Measurements from ENCODE around the gene COX7A2L. TPM values are rescaled to one million over a fixed set of nuclear protein-coding genes. Genes with fewer than 3 reads are reported as not detected.

Gene COX7A2L
- total RNA-seq, 4 donors from 2014 or later, result 85.3 to 131 (median 113) TPM

DNA sequence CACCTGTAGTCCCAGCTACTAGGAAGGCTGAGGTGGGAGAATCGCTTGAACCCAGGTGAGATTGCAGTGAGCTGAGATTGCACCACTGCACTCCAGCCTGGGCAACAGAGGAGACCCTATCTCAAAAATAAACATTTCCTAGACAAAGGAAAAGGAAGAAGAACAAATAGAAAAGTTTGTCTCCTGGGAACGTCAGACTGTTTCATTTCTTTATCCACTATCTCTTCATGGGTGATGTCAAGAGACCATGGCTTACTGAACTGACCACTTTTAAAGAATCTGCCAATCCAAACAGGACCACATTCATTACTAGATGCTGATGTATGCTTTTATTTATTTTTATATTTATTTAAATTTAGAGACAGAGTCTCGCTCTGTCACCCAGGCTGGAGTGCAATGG, 26.8 kb downstream of the COX7A2L start:
- Histone ChIP-seq H3K27me3 (no peaks in the 10 kb centered on the region), H3K4me3 (no peak overlapping the region), H3K4me1 (no peaks in the 10 kb centered on the region), H3K27ac (no peak overlapping the region), H3K36me3 (peaks cover 0 to 94% of the 10 kb centered on the region in 2 donors), H3K9me3 (no peaks in the 10 kb centered on the region)
- 74 to 87% methylated on average over 2 to 3 of the region's 3 CpGs for WGBS, 2 donors (ENCODE audit: low coverage in 1 of 2)
- TF ChIP-seq POLR2AphosphoS5 (IDR thresholded peaks at IDR 0.05), result no peak
- TF ChIP-seq, protein P1, sequence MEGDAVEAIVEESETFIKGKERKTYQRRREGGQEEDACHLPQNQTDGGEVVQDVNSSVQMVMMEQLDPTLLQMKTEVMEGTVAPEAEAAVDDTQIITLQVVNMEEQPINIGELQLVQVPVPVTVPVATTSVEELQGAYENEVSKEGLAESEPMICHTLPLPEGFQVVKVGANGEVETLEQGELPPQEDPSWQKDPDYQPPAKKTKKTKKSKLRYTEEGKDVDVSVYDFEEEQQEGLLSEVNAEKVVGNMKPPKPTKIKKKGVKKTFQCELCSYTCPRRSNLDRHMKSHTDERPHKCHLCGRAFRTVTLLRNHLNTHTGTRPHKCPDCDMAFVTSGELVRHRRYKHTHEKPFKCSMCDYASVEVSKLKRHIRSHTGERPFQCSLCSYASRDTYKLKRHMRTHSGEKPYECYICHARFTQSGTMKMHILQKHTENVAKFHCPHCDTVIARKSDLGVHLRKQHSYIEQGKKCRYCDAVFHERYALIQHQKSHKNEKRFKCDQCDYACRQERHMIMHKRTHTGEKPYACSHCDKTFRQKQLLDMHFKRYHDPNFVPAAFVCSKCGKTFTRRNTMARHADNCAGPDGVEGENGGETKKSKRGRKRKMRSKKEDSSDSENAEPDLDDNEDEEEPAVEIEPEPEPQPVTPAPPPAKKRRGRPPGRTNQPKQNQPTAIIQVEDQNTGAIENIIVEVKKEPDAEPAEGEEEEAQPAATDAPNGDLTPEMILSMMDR (IDR thresholded peaks at IDR 0.05), result no peak
- TF ChIP-seq EP300 (IDR thresholded peaks at IDR 0.05), result no peak
- no peak for TF ChIP-seq POLR2A (IDR thresholded peaks at IDR 0.05)
- ATAC-seq, result no peak

DNA sequence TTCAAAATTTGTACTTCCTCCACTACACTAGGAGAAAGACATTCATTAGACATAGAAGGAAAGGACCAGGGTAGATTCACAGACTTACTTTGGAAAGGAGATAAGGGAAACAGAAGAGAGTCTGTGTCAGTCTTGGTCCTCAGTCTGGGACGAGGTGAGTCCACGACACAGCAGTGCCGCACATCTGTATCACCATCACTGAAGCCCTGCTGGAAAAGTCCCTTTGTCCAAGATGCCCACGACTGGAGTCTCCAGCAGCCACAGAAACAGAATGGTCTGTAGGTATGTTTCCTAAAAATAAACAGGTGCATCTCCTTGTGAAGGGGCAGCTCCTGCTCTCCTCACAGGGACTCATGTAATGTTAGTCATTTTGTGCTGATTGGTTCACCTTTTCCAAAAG, 27.4 kb downstream of the COX7A2L start:
- 88 to 100% methylated on average over 1 to 4 of the region's 4 CpGs for WGBS, 2 donors (ENCODE audit: low coverage in 1 of 2)
- no peak for ATAC-seq
- Histone ChIP-seq H3K27me3 (no peaks in the 10 kb centered on the region), H3K9me3 (no peaks in the 10 kb centered on the region), H3K36me3 (peaks cover 0 to 93% of the 10 kb centered on the region in 2 donors), H3K4me3 (no peak overlapping the region), H3K4me1 (no peaks in the 10 kb centered on the region), H3K27ac (no peak overlapping the region)
- TF ChIP-seq, protein P1 (IDR thresholded peaks at IDR 0.05), result no peak
- no peak for TF ChIP-seq POLR2AphosphoS5 (IDR thresholded peaks at IDR 0.05)
- no peak for TF ChIP-seq POLR2A (IDR thresholded peaks at IDR 0.05)
- no peak for TF ChIP-seq EP300 (IDR thresholded peaks at IDR 0.05)

DNA sequence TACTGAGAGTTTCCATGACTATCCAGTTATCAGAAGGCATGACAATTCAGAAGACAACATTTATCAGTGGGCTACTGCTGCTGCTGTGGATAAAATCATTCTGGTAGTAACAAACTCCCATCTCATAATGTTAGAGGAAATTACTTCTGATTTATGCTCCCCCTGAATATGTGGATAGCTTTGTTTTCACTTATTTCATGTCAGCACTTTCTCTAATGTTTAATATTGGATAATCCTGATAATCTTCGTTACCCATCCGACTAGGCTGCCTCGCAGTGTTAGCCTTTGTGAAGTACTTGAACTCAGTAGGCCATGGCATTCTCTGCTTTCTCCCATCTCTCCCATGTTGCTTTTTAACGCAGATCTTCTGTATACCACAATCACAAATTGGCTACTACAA, 28.4 kb downstream of the COX7A2L start:
- no peak for TF ChIP-seq POLR2A (IDR thresholded peaks at IDR 0.05)
- Histone ChIP-seq H3K36me3 (peaks cover 0 to 83% of the 10 kb centered on the region in 2 donors), H3K27ac (no peak overlapping the region), H3K27me3 (no peaks in the 10 kb centered on the region), H3K9me3 (no peaks in the 10 kb centered on the region), H3K4me3 (no peak overlapping the region), H3K4me1 (no peaks in the 10 kb centered on the region)
- WGBS, 2 donors (ENCODE audit: low coverage in 1 of 2), result 90 to 92% methylated on average over 4 of the region's 4 CpGs
- ATAC-seq, result no peak

DNA sequence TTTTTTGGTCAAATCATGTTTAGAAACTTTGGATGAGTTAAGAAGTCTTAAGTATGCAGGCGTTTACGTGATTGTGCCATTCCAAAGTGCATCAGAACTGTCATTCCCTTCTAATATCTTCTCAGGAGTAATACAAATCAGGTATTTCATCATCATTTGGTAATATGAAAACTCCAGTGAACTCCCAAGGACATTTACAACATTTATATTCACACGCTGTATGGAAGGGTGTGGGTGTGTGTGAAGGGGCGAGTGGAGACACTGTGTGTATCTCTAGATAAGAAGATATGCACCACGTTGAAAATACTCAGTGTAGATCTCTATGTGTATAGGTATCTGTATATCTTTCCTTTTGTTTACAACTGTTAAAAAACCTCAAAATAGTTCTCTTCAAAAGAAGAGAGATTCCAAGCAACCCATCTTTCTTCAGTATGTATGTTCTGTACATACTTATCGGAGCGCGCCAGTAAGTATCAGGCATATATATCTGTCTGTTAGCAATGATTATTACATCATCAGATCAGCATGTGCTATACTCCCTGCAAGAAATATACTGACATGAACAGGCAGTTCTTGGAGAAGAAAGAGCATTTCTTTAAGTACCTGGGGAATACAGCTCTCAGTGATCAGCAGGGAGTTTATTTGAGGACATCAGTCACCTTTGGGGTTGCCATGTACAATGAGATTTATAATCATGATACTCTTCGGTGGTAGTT, 29.3 kb downstream of the COX7A2L start:
- WGBS, 2 donors (ENCODE audit: low coverage in 1 of 2), result 80% methylated on average over 7 to 9 of the region's 9 CpGs

DNA sequence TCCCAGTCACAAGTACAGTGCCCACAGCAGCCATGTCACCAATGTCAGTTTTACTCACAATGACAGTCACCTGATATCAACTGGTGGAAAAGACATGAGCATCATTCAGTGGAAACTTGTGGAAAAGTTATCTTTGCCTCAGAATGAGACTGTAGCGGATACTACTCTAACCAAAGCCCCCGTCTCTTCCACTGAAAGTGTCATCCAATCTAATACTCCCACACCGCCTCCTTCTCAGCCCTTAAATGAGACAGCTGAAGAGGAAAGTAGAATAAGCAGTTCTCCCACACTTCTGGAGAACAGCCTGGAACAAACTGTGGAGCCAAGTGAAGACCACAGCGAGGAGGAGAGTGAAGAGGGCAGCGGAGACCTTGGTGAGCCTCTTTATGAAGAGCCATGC, 31.3 kb downstream of the COX7A2L start:
- no peaks in the 10 kb centered on the region for H3K27me3 ChIP-seq
- 93 to 95% methylated on average over 3 to 5 of the region's 5 CpGs for WGBS, 2 donors (ENCODE audit: low coverage in 1 of 2)
- peaks cover 0 to 76% of the 10 kb centered on the region in 2 donors for H3K36me3 ChIP-seq
- H3K27ac ChIP-seq, result no peak overlapping the region
- no peaks in the 10 kb centered on the region for H3K4me1 ChIP-seq
- no peak overlapping the region for H3K4me3 ChIP-seq
- no peak for ATAC-seq
- TF ChIP-seq POLR2A (IDR thresholded peaks at IDR 0.05) (no peak), EP300 (IDR thresholded peaks at IDR 0.05) (no peak), POLR2AphosphoS5 (IDR thresholded peaks at IDR 0.05) (no peak)
- TF ChIP-seq, protein P1 (IDR thresholded peaks at IDR 0.05), result no peak
- no peaks in the 10 kb centered on the region for H3K9me3 ChIP-seq

More for the DNA sequence above, 29.3 kb downstream of the COX7A2L start:
- Histone ChIP-seq H3K4me1 (no peaks in the 10 kb centered on the region), H3K4me3 (no peak overlapping the region), H3K27me3 (no peaks in the 10 kb centered on the region), H3K9me3 (no peaks in the 10 kb centered on the region), H3K36me3 (peaks cover 0 to 80% of the 10 kb centered on the region in 2 donors), H3K27ac (no peak overlapping the region)
- ATAC-seq, result no peak
- TF ChIP-seq, protein P1 (IDR thresholded peaks at IDR 0.05), result no peak
- TF ChIP-seq EP300 (IDR thresholded peaks at IDR 0.05) (no peak), POLR2A (IDR thresholded peaks at IDR 0.05) (no peak), POLR2AphosphoS5 (IDR thresholded peaks at IDR 0.05) (no peak)

All from gastroesophageal sphincter (tissue), 4 donors.